ENCODE data around the gene VCP.

VCP gene

GRCh38 chr9:35105126-35105525 is 32.7 kb upstream of the VCP start:
- no peak for DNase-seq (ENCODE audit: low read depth, low spot score)
- no peak overlapping the region for H3K4me3 ChIP-seq (ENCODE audit: low read length)

- DNase-seq (ENCODE audit: low read depth, low spot score): no peak
Measured at GRCh38 chr9:35104586-35104985, 32.2 kb upstream of the VCP start.

GRCh38 chr9:35103660-35104191 is 31.3 kb upstream of the VCP start:
- peak overlapping the region; percentile 96 for H3K4me3 ChIP-seq (ENCODE audit: low read length)
- no peak for DNase-seq (ENCODE audit: low read depth, low spot score)

More at GRCh38 chr9:35104586-35104985, 32.2 kb upstream of the VCP start:
- no peak overlapping the region for H3K4me3 ChIP-seq (ENCODE audit: low read length)

GRCh38 chr9:35102769-35103659 is 30.6 kb upstream of the VCP start, which contains the start of gene STOML2:
STOML2 (minus strand) TSS chr9:35103131; CDS start chr9:35103094, 37 bp downstream.
- DNase-seq (ENCODE audit: low read depth, low spot score): peak; percentile 94

GRCh38 chr9:35102465-35102768 is 30.0 kb upstream of the VCP start:
- DNase-seq (ENCODE audit: low read depth, low spot score): no peak
- peak overlapping the region; percentile 96 for H3K4me3 ChIP-seq (ENCODE audit: low read length)

More at GRCh38 chr9:35102769-35103659, 30.6 kb upstream of the VCP start, which contains the start of gene STOML2:
- H3K4me3 ChIP-seq (ENCODE audit: low read length): peak within 1 kb of the TSS; percentile 96

- H3K4me3 ChIP-seq (ENCODE audit: low read length): no peak overlapping the region
- DNase-seq (ENCODE audit: low read depth, low spot score): no peak
Measured at GRCh38 chr9:35097573-35097972, 25.1 kb upstream of the VCP start.

- H3K4me3 ChIP-seq (ENCODE audit: low read length): peak within 1 kb of the TSS; percentile 91
- peak; percentile 79 for DNase-seq (ENCODE audit: low read depth, low spot score)
Measured at GRCh38 chr9:35096035-35096849, 23.8 kb upstream of the VCP start, which contains the start of gene PIGO. PIGO (minus strand) TSS chr9:35096591; CDS start chr9:35095565, 1,026 bp downstream.

- no peak overlapping the region for H3K4me3 ChIP-seq (ENCODE audit: low read length)
- DNase-seq (ENCODE audit: low read depth, low spot score): no peak
Measured at GRCh38 chr9:35091536-35091935, 19.1 kb upstream of the VCP start.

- H3K4me3 ChIP-seq (ENCODE audit: low read length): no peak overlapping the region
- DNase-seq (ENCODE audit: low read depth, low spot score): no peak
Measured at GRCh38 chr9:35089434-35089833, 17.0 kb upstream of the VCP start.

- no peak overlapping the region for H3K4me3 ChIP-seq (ENCODE audit: low read length)
- no peak for DNase-seq (ENCODE audit: low read depth, low spot score)
Measured at GRCh38 chr9:35085078-35085477, 12.7 kb upstream of the VCP start.

- peak; percentile 86 for DNase-seq (ENCODE audit: low read depth, low spot score)
- peak within 1 kb of the TSS; percentile 96 for H3K4me3 ChIP-seq (ENCODE audit: low read length)
Measured at GRCh38 chr9:35079426-35080341, 7.3 kb upstream of the VCP start, which contains the start of gene FANCG. FANCG (minus strand) TSS chr9:35079942; CDS start chr9:35079524, 418 bp downstream.

- DNase-seq (ENCODE audit: low read depth, low spot score): no peak
- H3K4me3 ChIP-seq (ENCODE audit: low read length): peak overlapping the region; percentile 96
Measured at GRCh38 chr9:35079041-35079425, 6.6 kb upstream of the VCP start.

GRCh38 chr9:35078066-35078465 is 5.6 kb upstream of the VCP start:
- no peak for DNase-seq (ENCODE audit: low read depth, low spot score)
- H3K4me3 ChIP-seq (ENCODE audit: low read length): peak overlapping the region; percentile 96

- H3K4me3 ChIP-seq (ENCODE audit: low read length): no peak overlapping the region
- DNase-seq (ENCODE audit: low read depth, low spot score): no peak
Measured at GRCh38 chr9:35076848-35077247, 4.4 kb upstream of the VCP start.

- DNase-seq (ENCODE audit: low read depth, low spot score): no peak
- H3K4me3 ChIP-seq (ENCODE audit: low read length): no peak overlapping the region
Measured at GRCh38 chr9:35075358-35075757, 2.9 kb upstream of the VCP start.

GRCh38 chr9:35074791-35075190 is 2.4 kb upstream of the VCP start:
- DNase-seq (ENCODE audit: low read depth, low spot score): no peak
- H3K4me3 ChIP-seq (ENCODE audit: low read length): no peak overlapping the region

GRCh38 chr9:35074141-35074540 is 1.7 kb upstream of the VCP start:
- DNase-seq (ENCODE audit: low read depth, low spot score): no peak
- H3K4me3 ChIP-seq (ENCODE audit: low read length): no peak overlapping the region

GRCh38 chr9:35073279-35073612 is 821 bp upstream of the VCP start:
- H3K4me3 ChIP-seq (ENCODE audit: low read length): no peak overlapping the region
- no peak for DNase-seq (ENCODE audit: low read depth, low spot score)

All from Jurkat, Clone E6-1 (cell line).